ENCODE results near the gene UNC13C. TPM values are rescaled to one million over a fixed set of nuclear protein-coding genes. Genes with fewer than 3 reads are reported as not detected.

Gene UNC13C
- total RNA-seq, 2 experiments from 2014 or later, result not detected

DNA sequence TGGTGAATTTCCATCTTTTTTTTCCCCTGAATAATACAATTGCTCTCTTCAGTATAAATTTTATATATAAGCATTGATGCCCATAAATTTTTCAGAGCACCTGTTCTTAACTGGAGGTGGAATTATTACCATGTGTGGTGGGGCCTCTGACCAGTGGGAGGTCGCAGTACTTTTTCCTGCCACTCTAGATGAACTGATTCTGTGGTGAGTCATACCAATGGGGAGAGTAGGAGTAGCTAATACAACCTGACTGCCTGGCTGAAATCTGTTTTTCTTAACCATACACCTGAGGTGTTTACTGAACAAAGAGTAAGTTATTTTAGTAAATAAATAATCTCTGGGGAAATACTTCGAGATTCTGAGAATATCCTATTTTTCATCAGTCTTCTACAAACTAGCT lies 67.2 kb downstream of the UNC13C start:
- Histone ChIP-seq H3K4me2 (ENCODE audit: low read length) (no peak overlapping the region), H3K4me3 (ENCODE audit: low read depth, low read length, poor library complexity, severe bottlenecking) (no peak overlapping the region), H3K27ac (ENCODE audit: low read depth, low read length, poor library complexity, severe bottlenecking) (no peak overlapping the region), H4K20me1 (ENCODE audit: insufficient read depth, low read length) (no peaks in the 10 kb centered on the region), H3K9me2 (ENCODE audit: insufficient read depth, low read length) (no peaks in the 10 kb centered on the region), H2AFZ (ENCODE audit: low read length) (no peak overlapping the region), H3K79me2 (ENCODE audit: insufficient read depth, low read depth, low read length) (no peaks in the 10 kb centered on the region), H3K9me3 (ENCODE audit: low read length) (no peaks in the 10 kb centered on the region), H3K36me3 (ENCODE audit: insufficient read depth, low read length) (no peaks in the 10 kb centered on the region), H3K4me1 (ENCODE audit: insufficient read depth, low read length, poor library complexity, severe bottlenecking) (no peaks in the 10 kb centered on the region)
- ChIA-PET CTCF (ENCODE audit: unreplicated experiment) (no interaction called here), POLR2A (interaction anchor here (0.7 kb wide), 1 partner anchor 353 kb away, joined by 3 read pairs; no protein-coding TSS in a partner anchor)
- intact Hi-C loops (cut with micrococcal nuclease; ENCODE audit: unreplicated experiment), result no loop called here
- TF ChIP-seq, protein P1, sequence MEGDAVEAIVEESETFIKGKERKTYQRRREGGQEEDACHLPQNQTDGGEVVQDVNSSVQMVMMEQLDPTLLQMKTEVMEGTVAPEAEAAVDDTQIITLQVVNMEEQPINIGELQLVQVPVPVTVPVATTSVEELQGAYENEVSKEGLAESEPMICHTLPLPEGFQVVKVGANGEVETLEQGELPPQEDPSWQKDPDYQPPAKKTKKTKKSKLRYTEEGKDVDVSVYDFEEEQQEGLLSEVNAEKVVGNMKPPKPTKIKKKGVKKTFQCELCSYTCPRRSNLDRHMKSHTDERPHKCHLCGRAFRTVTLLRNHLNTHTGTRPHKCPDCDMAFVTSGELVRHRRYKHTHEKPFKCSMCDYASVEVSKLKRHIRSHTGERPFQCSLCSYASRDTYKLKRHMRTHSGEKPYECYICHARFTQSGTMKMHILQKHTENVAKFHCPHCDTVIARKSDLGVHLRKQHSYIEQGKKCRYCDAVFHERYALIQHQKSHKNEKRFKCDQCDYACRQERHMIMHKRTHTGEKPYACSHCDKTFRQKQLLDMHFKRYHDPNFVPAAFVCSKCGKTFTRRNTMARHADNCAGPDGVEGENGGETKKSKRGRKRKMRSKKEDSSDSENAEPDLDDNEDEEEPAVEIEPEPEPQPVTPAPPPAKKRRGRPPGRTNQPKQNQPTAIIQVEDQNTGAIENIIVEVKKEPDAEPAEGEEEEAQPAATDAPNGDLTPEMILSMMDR (conservative IDR thresholded peaks at IDR 0.05; ENCODE audit: low read length), result no peak
- no peak for TF ChIP-seq EZH2phosphoT487 (IDR thresholded peaks at IDR 0.05; ENCODE audit: borderline replicate concordance, low read depth, low read length)
- no peak for DNase-seq (ENCODE audit: low spot score)
- BruUV-seq (replicated peaks), result no TSS peak

DNA sequence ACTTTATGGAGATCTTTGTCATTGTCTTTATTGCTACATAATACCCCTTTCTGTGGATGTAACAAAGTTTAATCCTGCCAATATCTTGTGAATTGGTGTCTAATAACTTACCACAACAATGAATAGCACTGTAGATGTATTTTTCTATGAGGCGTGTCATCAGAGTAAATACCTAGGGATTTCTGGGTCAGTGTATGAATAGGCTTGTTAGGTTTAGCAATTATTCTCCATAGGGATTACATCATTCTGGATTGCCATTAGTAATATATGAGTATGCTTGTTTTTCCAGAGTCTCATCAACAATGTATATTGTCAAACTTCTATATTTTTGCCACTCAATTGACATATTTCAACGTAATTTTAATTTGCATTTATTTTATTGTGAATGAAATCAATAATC lies 67.9 kb downstream of the UNC13C start:
- BruUV-seq (replicated peaks), result no TSS peak
- ChIA-PET CTCF (ENCODE audit: unreplicated experiment) (no interaction called here), POLR2A (no interaction called here)
- H3K27ac ChIP-seq (ENCODE audit: low read depth, low read length, poor library complexity, severe bottlenecking), result no peak overlapping the region
- no peaks in the 10 kb centered on the region for H3K9me3 ChIP-seq (ENCODE audit: low read length)
- no peak overlapping the region for H2AFZ ChIP-seq (ENCODE audit: low read length)
- no peaks in the 10 kb centered on the region for H3K9me2 ChIP-seq (ENCODE audit: insufficient read depth, low read length)
- H3K4me3 ChIP-seq (ENCODE audit: low read depth, low read length, poor library complexity, severe bottlenecking), result no peak overlapping the region
- H4K20me1 ChIP-seq (ENCODE audit: insufficient read depth, low read length), result no peaks in the 10 kb centered on the region
- no peaks in the 10 kb centered on the region for H3K36me3 ChIP-seq (ENCODE audit: insufficient read depth, low read length)
- no peak for DNase-seq (ENCODE audit: low spot score)
- intact Hi-C loops (cut with micrococcal nuclease; ENCODE audit: unreplicated experiment), result no loop called here
- TF ChIP-seq, protein P1 (conservative IDR thresholded peaks at IDR 0.05; ENCODE audit: low read length), result no peak
- no peaks in the 10 kb centered on the region for H3K4me1 ChIP-seq (ENCODE audit: insufficient read depth, low read length, poor library complexity, severe bottlenecking)
- H3K4me2 ChIP-seq (ENCODE audit: low read length), result no peak overlapping the region
- no peaks in the 10 kb centered on the region for H3K79me2 ChIP-seq (ENCODE audit: insufficient read depth, low read depth, low read length)

DNA sequence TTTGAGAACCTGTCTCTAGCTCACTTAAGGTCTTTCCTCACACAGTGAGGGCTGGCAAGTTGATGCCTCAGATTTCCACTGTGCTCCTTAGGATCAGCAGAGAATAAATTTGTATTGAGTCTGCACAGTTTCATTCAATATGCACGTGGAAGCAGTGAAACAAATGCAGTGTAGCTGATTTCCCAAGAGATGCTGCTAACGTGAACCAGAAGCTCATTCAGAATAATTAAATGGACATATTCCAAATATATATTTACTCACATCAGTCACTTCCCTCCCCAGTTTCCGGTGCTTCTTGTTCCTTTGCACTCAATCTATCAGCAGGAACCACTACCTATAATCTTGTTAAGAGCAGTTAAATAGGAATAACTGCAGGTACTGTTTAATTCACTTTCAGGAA lies 86.1 kb downstream of the UNC13C start:
- TF ChIP-seq, protein P1 (conservative IDR thresholded peaks at IDR 0.05; ENCODE audit: low read length), result no peak
- TF ChIP-seq EZH2phosphoT487 (IDR thresholded peaks at IDR 0.05; ENCODE audit: borderline replicate concordance, low read depth, low read length), result no peak
- Histone ChIP-seq H3K9me2 (ENCODE audit: insufficient read depth, low read length) (no peaks in the 10 kb centered on the region), H3K9me3 (ENCODE audit: low read length) (no peaks in the 10 kb centered on the region), H3K36me3 (ENCODE audit: insufficient read depth, low read length) (no peaks in the 10 kb centered on the region), H3K79me2 (ENCODE audit: insufficient read depth, low read depth, low read length) (no peaks in the 10 kb centered on the region), H3K4me1 (ENCODE audit: insufficient read depth, low read length, poor library complexity, severe bottlenecking) (no peaks in the 10 kb centered on the region), H4K20me1 (ENCODE audit: insufficient read depth, low read length) (no peaks in the 10 kb centered on the region), H3K4me2 (ENCODE audit: low read length) (no peak overlapping the region), H3K4me3 (ENCODE audit: low read depth, low read length, poor library complexity, severe bottlenecking) (no peak overlapping the region), H2AFZ (ENCODE audit: low read length) (no peak overlapping the region), H3K27ac (ENCODE audit: low read depth, low read length, poor library complexity, severe bottlenecking) (no peak overlapping the region)
- no peak for DNase-seq (ENCODE audit: low spot score)
- intact Hi-C loops (cut with micrococcal nuclease; ENCODE audit: unreplicated experiment), result no loop called here
- ChIA-PET CTCF (ENCODE audit: unreplicated experiment) (no interaction called here), POLR2A (interaction anchor here (0.8 kb wide), 1 partner anchor 32 kb away, joined by 3 read pairs; no protein-coding TSS in a partner anchor)
- no TSS peak for BruUV-seq (replicated peaks)

All from OCI-LY7 (cell line).